Measurements from ENCODE around the gene BMP4. TPM values are rescaled to one million over a fixed set of nuclear protein-coding genes. Genes with fewer than 3 reads are reported as not detected.

BMP4 gene
- polyA plus RNA-seq, 1 donor (not counting 4 experiments of a cell fraction or from before 2014, with no cell fraction given) = 6.5 TPM

DNA sequence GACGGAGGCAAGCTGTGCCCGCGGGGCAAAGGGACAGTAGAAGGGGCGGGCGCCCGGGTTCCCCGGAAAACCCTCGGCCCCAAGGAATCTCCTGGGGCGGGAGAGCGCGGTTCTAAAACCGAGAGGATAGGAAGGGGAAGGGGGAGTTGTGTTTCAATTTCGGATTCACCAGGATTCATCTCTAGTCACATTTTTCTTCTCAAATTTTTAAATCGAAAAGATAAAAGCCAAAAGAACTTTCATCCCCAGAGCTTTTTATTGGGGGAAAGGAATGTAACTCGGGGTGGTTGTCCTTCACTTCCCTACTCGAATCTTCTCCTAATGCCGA is 1.4 kb downstream of the BMP4 start:
- dilution Hi-C loops (cut with MboI; ENCODE audit: extremely low pct_ligation_motif_present, low sequenced_read_pairs) = no loop called here
- Histone ChIP-seq H3K79me2 (ENCODE audit: control insufficient read depth, insufficient read depth, low read length) (peaks cover 20% of the 10 kb centered on the region), H3K9me1 (ENCODE audit: control insufficient read depth, extremely low read depth, insufficient read depth, low read length) (no peaks in the 10 kb centered on the region), H3K27ac (ENCODE audit: control insufficient read depth, insufficient read depth, low read length) (peak overlapping the region; percentile 51), H3K27me3 (ENCODE audit: control insufficient read depth, extremely low read depth, insufficient read depth, low read length) (no peaks in the 10 kb centered on the region), H3K4me3 (ENCODE audit: control insufficient read depth in 2 of 3, extremely low read depth in 1 of 3, insufficient read depth in 2 of 3, low read depth in 1 of 3, low read length in 3 of 3) (peak overlapping the region; percentile 50 to 90 (median 79)), H3K36me3 (ENCODE audit: control insufficient read depth in 2 of 2, extremely low read depth in 1 of 2, insufficient read depth in 2 of 2, low read length in 2 of 2) (peaks cover 0 to 8% of the 10 kb centered on the region in 2 experiments), H2AFZ (ENCODE audit: control insufficient read depth, low read length) (peak overlapping the region; percentile 90), H3K4me1 (ENCODE audit: control insufficient read depth, extremely low read depth, insufficient read depth, low read length) (peaks cover 10% of the 10 kb centered on the region), H3K9ac (ENCODE audit: control insufficient read depth, extremely low read depth, insufficient read depth, low read length) (peak overlapping the region; percentile 76), H3K4me2 (ENCODE audit: control insufficient read depth, extremely low read depth, insufficient read depth, low read depth, low read length) (peak overlapping the region; percentile 93), H4K20me1 (ENCODE audit: control insufficient read depth, extremely low read depth, insufficient read depth, low read length) (no peaks in the 10 kb centered on the region), H3K9me3 (ENCODE audit: control insufficient read depth, low read depth, low read length) (no peaks in the 10 kb centered on the region)
- no peak for DNase-seq (ENCODE audit: low read depth, low spot score)
- FAIRE-seq = no peak
- no peak for TF ChIP-seq EZH2 (IDR thresholded peaks at IDR 0.05; ENCODE audit: low read length)
- TF ChIP-seq, protein P1, sequence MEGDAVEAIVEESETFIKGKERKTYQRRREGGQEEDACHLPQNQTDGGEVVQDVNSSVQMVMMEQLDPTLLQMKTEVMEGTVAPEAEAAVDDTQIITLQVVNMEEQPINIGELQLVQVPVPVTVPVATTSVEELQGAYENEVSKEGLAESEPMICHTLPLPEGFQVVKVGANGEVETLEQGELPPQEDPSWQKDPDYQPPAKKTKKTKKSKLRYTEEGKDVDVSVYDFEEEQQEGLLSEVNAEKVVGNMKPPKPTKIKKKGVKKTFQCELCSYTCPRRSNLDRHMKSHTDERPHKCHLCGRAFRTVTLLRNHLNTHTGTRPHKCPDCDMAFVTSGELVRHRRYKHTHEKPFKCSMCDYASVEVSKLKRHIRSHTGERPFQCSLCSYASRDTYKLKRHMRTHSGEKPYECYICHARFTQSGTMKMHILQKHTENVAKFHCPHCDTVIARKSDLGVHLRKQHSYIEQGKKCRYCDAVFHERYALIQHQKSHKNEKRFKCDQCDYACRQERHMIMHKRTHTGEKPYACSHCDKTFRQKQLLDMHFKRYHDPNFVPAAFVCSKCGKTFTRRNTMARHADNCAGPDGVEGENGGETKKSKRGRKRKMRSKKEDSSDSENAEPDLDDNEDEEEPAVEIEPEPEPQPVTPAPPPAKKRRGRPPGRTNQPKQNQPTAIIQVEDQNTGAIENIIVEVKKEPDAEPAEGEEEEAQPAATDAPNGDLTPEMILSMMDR (optimal IDR thresholded peaks at IDR 0.05 in 1 of 3, IDR thresholded peaks at IDR 0.05 in 1 of 3, conservative IDR thresholded peaks at IDR 0.05 in 1 of 3; ENCODE audit: extremely low read depth in 1 of 3, insufficient read depth in 2 of 3, low read length in 3 of 3) = no peak

DNA sequence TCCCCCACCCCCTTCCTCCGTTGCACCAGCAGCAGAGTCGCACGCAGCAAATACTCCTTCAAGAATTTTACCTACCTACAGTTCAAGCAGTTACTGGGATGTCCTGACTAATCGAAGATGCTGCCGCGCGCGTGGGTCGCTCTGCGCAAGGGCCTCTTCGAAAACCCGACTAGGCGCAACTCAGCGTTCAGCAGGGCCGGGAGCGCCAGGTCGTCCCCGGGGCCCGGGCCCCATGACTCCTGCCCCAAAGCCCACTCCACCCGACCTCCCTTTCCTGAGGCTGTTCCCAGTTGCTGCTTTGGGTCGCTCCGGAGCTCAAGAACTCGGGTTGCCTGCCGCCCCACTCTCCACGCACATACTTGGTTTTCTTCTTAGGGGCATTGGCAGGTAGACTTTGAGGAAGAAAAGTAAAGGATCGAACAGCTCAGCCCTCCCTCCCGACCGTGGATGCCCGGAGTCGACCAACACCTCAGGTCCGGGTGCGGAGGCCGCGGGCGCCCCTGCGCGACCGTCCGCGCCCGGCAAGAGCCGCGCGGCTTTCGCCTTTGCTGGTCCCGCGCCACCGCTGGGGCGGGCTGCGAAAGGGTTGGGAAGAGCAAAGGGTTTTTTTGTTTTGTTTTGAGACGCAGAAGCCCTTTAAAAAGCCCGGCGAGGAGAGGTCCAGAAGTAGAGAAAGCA is 1.9 kb downstream of the BMP4 start:
- TF ChIP-seq EZH2 (IDR thresholded peaks at IDR 0.05; ENCODE audit: low read length) = no peak
- TF ChIP-seq, protein P1 (optimal IDR thresholded peaks at IDR 0.05 in 1 of 3, IDR thresholded peaks at IDR 0.05 in 1 of 3, conservative IDR thresholded peaks at IDR 0.05 in 1 of 3; ENCODE audit: extremely low read depth in 1 of 3, insufficient read depth in 2 of 3, low read length in 3 of 3) = peak in 1 of 3 experiments; percentile 17
- Histone ChIP-seq H3K4me3 (ENCODE audit: control insufficient read depth in 2 of 3, extremely low read depth in 1 of 3, insufficient read depth in 2 of 3, low read depth in 1 of 3, low read length in 3 of 3) (peak overlapping the region; percentile 50 to 90 (median 79)), H3K27ac (ENCODE audit: control insufficient read depth, insufficient read depth, low read length) (peak overlapping the region; percentile 51), H3K27me3 (ENCODE audit: control insufficient read depth, extremely low read depth, insufficient read depth, low read length) (no peaks in the 10 kb centered on the region), H3K4me2 (ENCODE audit: control insufficient read depth, extremely low read depth, insufficient read depth, low read depth, low read length) (peak overlapping the region; percentile 93), H3K79me2 (ENCODE audit: control insufficient read depth, insufficient read depth, low read length) (peaks cover 20% of the 10 kb centered on the region), H3K9me1 (ENCODE audit: control insufficient read depth, extremely low read depth, insufficient read depth, low read length) (no peaks in the 10 kb centered on the region), H3K9me3 (ENCODE audit: control insufficient read depth, low read depth, low read length) (no peaks in the 10 kb centered on the region), H4K20me1 (ENCODE audit: control insufficient read depth, extremely low read depth, insufficient read depth, low read length) (no peaks in the 10 kb centered on the region), H2AFZ (ENCODE audit: control insufficient read depth, low read length) (peak overlapping the region; percentile 64), H3K9ac (ENCODE audit: control insufficient read depth, extremely low read depth, insufficient read depth, low read length) (peak overlapping the region; percentile 76), H3K4me1 (ENCODE audit: control insufficient read depth, extremely low read depth, insufficient read depth, low read length) (peaks cover 10% of the 10 kb centered on the region), H3K36me3 (ENCODE audit: control insufficient read depth in 2 of 2, extremely low read depth in 1 of 2, insufficient read depth in 2 of 2, low read length in 2 of 2) (peaks cover 0 to 8% of the 10 kb centered on the region in 2 experiments)
- no peak for DNase-seq (ENCODE audit: low read depth, low spot score)
- no peak for FAIRE-seq
- dilution Hi-C loops (cut with MboI; ENCODE audit: extremely low pct_ligation_motif_present, low sequenced_read_pairs) = no loop called here
